A204.1 (cell line): ENCODE results near the gene PPP1R14B.
A peak's percentile ranks its signal among the peaks of the same experiment; 100 is the strongest.

Experiments used
- FAIRE-seq: peaks from 2 replicates; lab custom pipeline; 2012; peaks lifted over from hg19 to GRCh38; lab: Jason Lieb, UNC

PPP1R14B gene

GRCh38 chr11:64281957-64282770 is 35.4 kb upstream of the PPP1R14B start:
- FAIRE-seq, result no peak

GRCh38 chr11:64278576-64279190 is 31.9 kb upstream of the PPP1R14B start:
- FAIRE-seq, result no peak

- FAIRE-seq, result no peak
Observed at GRCh38 chr11:64276653-64277431, 30.1 kb upstream of the PPP1R14B start.

- no peak for FAIRE-seq
Observed at GRCh38 chr11:64275841-64276240, 29.1 kb upstream of the PPP1R14B start.

- no peak for FAIRE-seq
Observed at GRCh38 chr11:64275031-64275800, 28.5 kb upstream of the PPP1R14B start.

- peak; percentile 97 for FAIRE-seq
Observed at GRCh38 chr11:64269540-64270220, 22.9 kb upstream of the PPP1R14B start.

- FAIRE-seq, result no peak
Observed at GRCh38 chr11:64268893-64269539, 22.3 kb upstream of the PPP1R14B start.

GRCh38 chr11:64268025-64268892 is 21.5 kb upstream of the PPP1R14B start:
- no peak for FAIRE-seq

- FAIRE-seq, result no peak
Observed at GRCh38 chr11:64267207-64267945, 20.6 kb upstream of the PPP1R14B start.

GRCh38 chr11:64266339-64266738 is 19.6 kb upstream of the PPP1R14B start:
- FAIRE-seq, result no peak

GRCh38 chr11:64265176-64266160 is 18.7 kb upstream of the PPP1R14B start:
- FAIRE-seq, result no peak

- FAIRE-seq, result no peak
Observed at GRCh38 chr11:64264371-64264852, 17.7 kb upstream of the PPP1R14B start.

GRCh38 chr11:64263947-64264317 is 17.2 kb upstream of the PPP1R14B start:
- FAIRE-seq, result no peak

- FAIRE-seq, result no peak
Observed at GRCh38 chr11:64263021-64263946, 16.5 kb upstream of the PPP1R14B start.

- FAIRE-seq, result no peak
Observed at GRCh38 chr11:64262271-64263002, 15.7 kb upstream of the PPP1R14B start.

- no peak for FAIRE-seq
Observed at GRCh38 chr11:64261556-64262080, 14.9 kb upstream of the PPP1R14B start.
